GM12891 (cell line): ENCODE measurements around the gene CCDC40.

Experiments used
- POLR2A ChIP-seq: IDR thresholded peaks from 2 replicates; pipeline ENCODE4 v1.6.1; 2011; ENCODE audit warnings: low read depth, low read length, control low read depth
- POLR2AphosphoS5 ChIP-seq: IDR thresholded peaks from 2 replicates; pipeline ENCODE4 v1.6.1; 2011; ENCODE audit warnings: low read depth, low read length, control low read depth
- TAF1 ChIP-seq: IDR thresholded peaks from 2 replicates; pipeline ENCODE4 v1.6.1; 2011; ENCODE audit warnings: low read depth, low read length, control low read depth

DNA sequence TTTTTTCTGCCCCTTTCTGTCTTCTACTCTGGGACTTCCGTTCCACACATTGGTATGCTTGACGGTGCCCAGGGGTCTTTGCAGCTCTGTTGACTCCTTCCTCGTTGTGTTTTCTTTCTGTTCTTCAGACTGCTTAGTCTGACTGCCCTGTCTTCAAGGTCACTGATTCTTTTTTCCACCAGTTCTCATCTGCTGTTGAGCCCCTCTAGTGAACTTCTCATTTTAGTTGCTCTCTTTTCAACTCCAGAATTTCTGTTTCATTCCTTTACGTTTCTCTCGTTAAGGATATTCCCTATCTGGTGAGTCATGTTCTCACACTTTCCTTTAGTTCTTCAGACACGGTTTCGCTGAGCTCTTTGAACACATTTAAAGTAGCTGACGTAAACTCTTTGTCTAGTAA is 78.7 kb downstream of the CCDC40 start:
- TF ChIP-seq POLR2A (no peak), TAF1 (no peak), POLR2AphosphoS5 (no peak)
